ENCODE data around the gene RAB8B.

DNA sequence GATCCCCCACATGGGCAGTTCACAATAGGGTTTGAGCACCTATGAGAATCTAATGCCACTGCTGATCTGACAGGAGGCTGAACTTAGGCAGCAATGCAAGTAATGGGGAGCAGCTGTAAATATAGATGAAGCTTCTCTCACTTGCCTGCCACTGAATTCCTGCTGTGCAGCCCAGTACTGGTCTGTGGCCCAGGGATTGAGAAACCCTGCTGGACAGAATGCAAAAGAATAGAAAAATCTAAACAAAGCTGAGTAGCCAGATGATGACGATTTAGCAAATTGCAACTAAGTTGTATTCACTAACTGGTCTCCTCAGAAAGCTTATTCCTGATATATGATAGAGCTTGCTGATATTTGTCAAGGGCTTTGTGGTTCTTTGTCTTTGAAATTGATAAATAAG lies 53.7 kb downstream of the RAB8B start:
- TF ChIP-seq, protein P1, sequence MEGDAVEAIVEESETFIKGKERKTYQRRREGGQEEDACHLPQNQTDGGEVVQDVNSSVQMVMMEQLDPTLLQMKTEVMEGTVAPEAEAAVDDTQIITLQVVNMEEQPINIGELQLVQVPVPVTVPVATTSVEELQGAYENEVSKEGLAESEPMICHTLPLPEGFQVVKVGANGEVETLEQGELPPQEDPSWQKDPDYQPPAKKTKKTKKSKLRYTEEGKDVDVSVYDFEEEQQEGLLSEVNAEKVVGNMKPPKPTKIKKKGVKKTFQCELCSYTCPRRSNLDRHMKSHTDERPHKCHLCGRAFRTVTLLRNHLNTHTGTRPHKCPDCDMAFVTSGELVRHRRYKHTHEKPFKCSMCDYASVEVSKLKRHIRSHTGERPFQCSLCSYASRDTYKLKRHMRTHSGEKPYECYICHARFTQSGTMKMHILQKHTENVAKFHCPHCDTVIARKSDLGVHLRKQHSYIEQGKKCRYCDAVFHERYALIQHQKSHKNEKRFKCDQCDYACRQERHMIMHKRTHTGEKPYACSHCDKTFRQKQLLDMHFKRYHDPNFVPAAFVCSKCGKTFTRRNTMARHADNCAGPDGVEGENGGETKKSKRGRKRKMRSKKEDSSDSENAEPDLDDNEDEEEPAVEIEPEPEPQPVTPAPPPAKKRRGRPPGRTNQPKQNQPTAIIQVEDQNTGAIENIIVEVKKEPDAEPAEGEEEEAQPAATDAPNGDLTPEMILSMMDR (IDR thresholded peaks at IDR 0.05): peak in 1 of 3 experiments; percentile 43
- TF ChIP-seq POLR2A (IDR thresholded peaks at IDR 0.05; ENCODE audit: low read depth): no peak
- TF ChIP-seq POLR2AphosphoS5 (IDR thresholded peaks at IDR 0.05): peak; percentile 33 to 48
- no peak for TF ChIP-seq EP300 (IDR thresholded peaks at IDR 0.05)
